ENCODE data around the gene NRXN3.

NRXN3 gene

DNA sequence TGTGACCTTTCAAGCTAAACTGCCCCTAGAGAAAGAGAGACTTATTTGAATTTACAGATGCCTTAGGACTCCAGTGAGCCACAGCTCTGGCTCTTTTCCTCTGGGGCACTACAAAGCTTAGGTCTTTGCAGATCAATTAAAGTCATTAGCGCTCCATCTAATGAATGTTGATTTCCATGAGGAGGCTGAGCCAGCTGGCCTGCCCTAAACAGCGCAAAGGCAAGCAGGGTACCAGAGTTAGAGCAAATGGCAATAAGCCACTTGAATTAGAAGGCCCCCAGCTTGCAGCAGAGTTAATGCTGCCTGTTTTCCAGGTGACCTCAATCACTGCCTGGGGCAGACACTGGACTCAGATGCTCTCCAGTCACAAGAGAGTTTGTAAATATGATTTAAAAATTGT, 1345.8 kb downstream of the NRXN3 start:
- no peak for DNase-seq

- DNase-seq: no peak
Observed at GRCh38 chr14:79525416-79525815, 1355.2 kb downstream of the NRXN3 start.

GRCh38 chr14:79528828-79529416, 1358.7 kb downstream of the NRXN3 start:
- no peak for DNase-seq

DNA sequence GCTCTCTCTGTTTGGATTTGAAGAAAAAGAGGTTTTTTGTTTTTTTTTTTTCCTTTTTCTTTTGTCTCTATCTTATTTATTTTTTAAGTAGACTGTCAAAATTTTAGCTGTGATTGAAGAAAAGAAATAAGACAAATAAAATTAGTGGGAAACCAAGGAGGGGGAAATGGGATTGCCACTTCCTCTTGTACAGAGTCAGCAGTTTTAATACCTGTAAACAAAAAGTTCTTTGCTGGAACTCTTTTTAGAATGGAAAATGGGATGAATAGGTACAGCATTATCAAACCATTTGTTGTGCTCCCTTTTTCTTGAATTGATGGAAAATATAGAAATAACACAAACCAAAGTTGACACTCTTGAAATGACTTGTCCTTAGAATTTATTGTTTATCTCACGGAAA, 1360.4 kb downstream of the NRXN3 start:
- DNase-seq: no peak

- no peak for DNase-seq
Observed at GRCh38 chr14:79534703-79535353, 1364.7 kb downstream of the NRXN3 start.

- DNase-seq: no peak
Observed at GRCh38 chr14:79540394-79540793, 1370.2 kb downstream of the NRXN3 start.

DNA sequence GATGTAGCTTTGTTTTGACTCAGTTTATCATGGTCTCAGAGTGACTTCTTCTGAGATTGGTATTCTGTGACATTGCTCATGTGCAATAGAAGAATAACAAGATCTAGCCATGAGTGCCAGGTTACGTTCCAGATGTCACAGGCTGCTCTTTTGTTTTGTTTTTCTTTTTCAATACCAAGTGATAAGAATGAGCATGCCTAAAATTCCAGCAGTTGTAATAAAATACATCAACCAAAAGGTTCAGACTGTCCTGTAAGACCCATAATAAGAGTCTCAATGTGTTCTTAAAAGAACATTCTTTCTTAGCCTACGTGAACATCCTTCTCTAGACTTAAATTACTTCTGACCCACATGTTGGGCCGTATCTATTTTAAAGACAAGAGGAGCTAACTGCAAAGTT, 1371.9 kb downstream of the NRXN3 start:
- no peak for DNase-seq

DNA sequence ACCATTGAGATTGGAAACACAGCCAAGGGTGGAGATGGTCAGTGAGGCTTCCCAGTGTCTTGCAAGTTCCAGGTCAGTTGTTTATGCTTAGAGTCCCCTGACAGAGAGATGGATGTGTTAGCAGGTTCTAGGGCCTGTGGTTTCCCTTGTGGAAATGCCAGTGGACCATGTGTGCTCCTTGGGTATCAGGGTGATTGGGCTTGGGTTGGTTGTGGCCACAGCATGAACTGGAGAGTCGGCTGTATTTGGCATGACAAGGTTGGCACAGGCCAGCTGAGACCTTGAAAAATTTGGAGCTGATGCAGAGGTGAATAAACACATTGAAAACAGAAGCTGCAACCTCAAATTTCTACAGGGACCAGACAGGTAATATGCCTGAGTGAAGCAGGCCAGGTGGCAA, 1373.2 kb downstream of the NRXN3 start:
- no peak for DNase-seq

- DNase-seq: no peak
Observed at GRCh38 chr14:79543967-79544697, 1374.0 kb downstream of the NRXN3 start.

DNA sequence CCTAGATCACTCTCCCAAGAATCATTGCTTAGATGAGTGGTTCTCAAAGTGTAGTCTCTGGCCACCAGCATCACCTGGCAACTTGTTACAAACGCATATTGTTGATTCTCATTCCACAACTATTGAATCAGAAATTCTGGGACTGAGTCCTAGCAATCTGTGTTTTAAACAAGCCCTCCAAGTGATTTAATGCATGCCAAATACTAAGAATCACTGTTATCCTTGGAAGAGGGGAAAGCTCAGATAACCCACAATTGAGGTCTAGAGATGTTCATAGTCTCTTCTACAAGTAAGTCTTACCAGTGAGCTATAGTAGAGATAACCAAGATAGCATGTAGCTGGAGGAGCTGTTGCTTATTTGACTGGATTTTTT, 1374.5 kb downstream of the NRXN3 start:
- DNase-seq: no peak

- DNase-seq: no peak
Observed at GRCh38 chr14:79548836-79549235, 1378.7 kb downstream of the NRXN3 start.

DNA sequence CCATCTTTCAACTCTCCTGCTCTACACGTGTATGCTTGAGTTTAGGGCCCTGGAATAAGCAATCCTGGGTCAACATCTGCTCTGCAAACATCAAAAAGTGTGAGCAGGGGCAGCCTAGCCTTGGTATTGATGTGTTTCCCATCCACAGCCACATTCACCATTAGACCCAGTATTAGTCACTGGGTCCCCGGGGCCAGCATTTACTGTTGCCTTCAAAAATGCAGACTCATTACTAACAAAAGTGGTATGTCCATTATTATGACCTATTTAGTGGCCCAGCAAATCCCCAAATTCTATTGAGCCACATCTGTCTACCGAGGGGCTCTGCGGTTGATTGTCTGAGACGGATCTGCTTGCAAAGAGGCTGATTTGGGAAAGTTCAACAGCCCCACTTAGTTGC, 1379.3 kb downstream of the NRXN3 start:
- no peak for DNase-seq

DNA sequence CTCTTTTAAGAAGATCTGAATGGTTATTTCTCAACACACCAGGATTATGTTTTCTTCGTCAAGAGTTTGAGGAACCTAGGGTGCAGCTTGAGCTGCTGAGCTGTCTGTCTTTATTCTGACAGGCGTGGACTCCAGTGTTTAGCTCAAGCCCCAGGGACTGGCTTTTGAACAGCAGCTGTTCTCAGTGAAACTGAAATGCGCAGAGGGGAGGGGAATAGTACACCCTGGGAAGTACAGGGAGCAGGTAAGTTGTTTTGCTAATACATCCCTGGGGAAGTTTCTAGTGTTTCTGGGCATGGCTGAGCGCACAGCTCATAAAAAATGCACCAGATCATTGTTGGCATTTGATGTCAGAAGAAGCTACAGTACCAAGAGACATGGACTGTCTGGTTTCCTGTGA, 1381.3 kb downstream of the NRXN3 start:
- DNase-seq: no peak

GRCh38 chr14:79552778-79553177, 1382.6 kb downstream of the NRXN3 start:
- DNase-seq: no peak

GRCh38 chr14:79554816-79555215, 1384.6 kb downstream of the NRXN3 start:
- no peak for DNase-seq

GRCh38 chr14:79555429-79555828, 1385.3 kb downstream of the NRXN3 start:
- DNase-seq: no peak

- no peak for DNase-seq
Observed at GRCh38 chr14:79557309-79557708, 1387.1 kb downstream of the NRXN3 start.

- DNase-seq: no peak
Observed at GRCh38 chr14:79562185-79562584, 1392.0 kb downstream of the NRXN3 start.

- DNase-seq: no peak
Observed at GRCh38 chr14:79564371-79564770, 1394.2 kb downstream of the NRXN3 start.

DNA sequence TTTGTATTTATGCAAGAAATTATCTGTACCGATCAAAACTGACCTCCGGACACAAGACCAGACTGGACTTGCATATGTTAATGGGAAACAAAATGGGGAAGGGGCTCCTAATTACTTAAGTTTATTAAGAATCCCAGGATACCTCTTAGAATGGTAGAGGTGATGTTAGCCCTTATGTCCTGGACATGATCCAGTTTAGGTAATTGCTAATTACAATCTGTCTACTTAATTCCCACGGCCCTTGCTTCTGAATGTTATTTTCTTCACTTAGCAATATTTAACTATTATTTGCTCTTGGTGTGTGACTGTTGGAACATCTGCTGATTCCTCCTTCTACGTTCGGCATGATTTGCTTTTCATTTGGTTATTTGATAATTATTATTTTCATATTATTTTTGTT, 1397.1 kb downstream of the NRXN3 start:
- no peak for DNase-seq

DNA sequence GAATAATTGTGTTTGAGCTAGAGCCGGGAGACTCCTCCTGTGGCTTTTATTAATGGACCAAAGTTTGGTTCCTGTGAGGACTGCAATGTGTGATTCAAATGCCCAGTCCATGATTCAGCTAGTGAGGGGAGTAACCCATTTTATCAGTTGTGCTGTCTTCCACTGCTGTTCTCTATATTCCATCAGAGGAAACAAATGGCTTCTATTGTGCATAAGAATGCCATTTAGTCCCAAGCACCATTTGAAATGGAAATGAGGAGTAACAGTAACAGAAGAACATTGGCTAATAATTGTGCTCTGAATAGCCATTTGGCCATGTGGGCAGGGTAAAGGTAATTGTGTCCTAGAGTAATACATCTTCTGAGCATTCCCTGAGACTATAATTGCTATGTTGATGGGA, 1398.4 kb downstream of the NRXN3 start:
- DNase-seq: no peak

GRCh38 chr14:79569072-79569471, 1398.9 kb downstream of the NRXN3 start:
- DNase-seq: no peak

DNA sequence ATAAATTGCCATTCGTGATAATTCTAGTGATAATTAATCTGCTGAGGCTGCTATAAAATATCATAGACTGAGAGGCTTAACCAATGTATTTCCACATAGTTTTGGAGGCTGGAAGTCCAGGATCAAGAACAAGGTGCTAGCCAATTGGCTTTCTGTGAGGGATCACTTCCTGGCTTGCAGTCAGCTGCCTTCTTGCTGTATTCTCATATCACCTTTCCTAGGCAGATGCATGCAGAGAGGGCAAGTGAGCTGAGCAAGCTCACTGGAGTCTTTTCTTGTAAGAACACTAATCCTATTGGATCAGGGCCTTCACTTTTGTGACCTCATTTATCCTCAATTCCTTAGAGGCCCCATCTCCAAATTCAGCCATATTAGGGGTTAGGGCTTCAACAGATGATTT, 1400.5 kb downstream of the NRXN3 start:
- DNase-seq: no peak

GRCh38 chr14:79571366-79571765, 1401.2 kb downstream of the NRXN3 start:
- no peak for DNase-seq

- no peak for DNase-seq
Observed at GRCh38 chr14:79573486-79573885, 1403.3 kb downstream of the NRXN3 start.
